Chondrocyte (in vitro differentiated cells): ENCODE data around the gene HNRNPAB. TPM values are rescaled to one million over a fixed set of nuclear protein-coding genes. Genes with fewer than 3 reads are reported as not detected.

Source experiments
- DNase-seq: peaks from one replicate; pipeline ENCODE4 v3.0.0; 2021; ENCODE audit warnings: mixed read lengths, low spot score
- H3K27ac Mint-ChIP-seq: one replicate; pipeline ENCODE4 v1.8.0; 2021; ENCODE audit warnings: mild to moderate bottlenecking, moderate library complexity, mixed read lengths; ENCODE audit not compliant: unreplicated experiment
- H3K27me3 Mint-ChIP-seq: 2 replicates; pipeline ENCODE4 v1.8.0; 2021; ENCODE audit warnings: low read depth, mixed read lengths
- H3K36me3 Mint-ChIP-seq: 2 replicates; pipeline ENCODE4 v1.8.0; 2021; ENCODE audit warnings: low read depth, mixed read lengths
- H3K4me1 Mint-ChIP-seq: 2 replicates; pipeline ENCODE4 v1.8.0; 2021; ENCODE audit warnings: low read depth, mild to moderate bottlenecking, mixed read lengths
- H3K4me3 Mint-ChIP-seq: one replicate; pipeline ENCODE4 v1.8.0; 2021; ENCODE audit warnings: mild to moderate bottlenecking, moderate library complexity, mixed read lengths; ENCODE audit not compliant: unreplicated experiment
- H3K9me3 Mint-ChIP-seq: 2 replicates; pipeline ENCODE4 v1.8.0; 2021; ENCODE audit warnings: low read depth, mixed read lengths
- CTCF ChIP-seq: fragments of 200-600 bp; sonication (generic); IDR thresholded peaks from 2 replicates; pipeline ENCODE4 v1.5.0; 2021; ENCODE audit warnings: antibody characterized with exemption, mild to moderate bottlenecking, moderate library complexity
- total RNA-seq: library from RNA; stranded (reverse); gene quantifications from 3 replicates; pipeline ENCODE4 v1.2.1, GENCODE V29; 2021

HNRNPAB gene
- total RNA-seq, 1 donor from 2014 or later = 156 TPM

GRCh38 chr5:178201221-178201926 lies 3.0 kb upstream of the HNRNPAB start:
- H3K4me3 Mint-ChIP-seq = no peak overlapping the region
- H3K27me3 Mint-ChIP-seq = no peaks in the 10 kb centered on the region
- H3K4me1 Mint-ChIP-seq = peaks cover 11% of the 10 kb centered on the region
- no peak overlapping the region for H3K27ac Mint-ChIP-seq
- no peak for TF ChIP-seq CTCF
- DNase-seq = no peak
- no peaks in the 10 kb centered on the region for H3K9me3 Mint-ChIP-seq
- H3K36me3 Mint-ChIP-seq = peaks cover 8% of the 10 kb centered on the region

GRCh38 chr5:178201927-178202235 lies 2.5 kb upstream of the HNRNPAB start:
- H3K27me3 Mint-ChIP-seq = no peaks in the 10 kb centered on the region
- peaks cover 9% of the 10 kb centered on the region for H3K36me3 Mint-ChIP-seq
- H3K27ac Mint-ChIP-seq = no peak overlapping the region
- H3K4me1 Mint-ChIP-seq = peaks cover 14% of the 10 kb centered on the region
- H3K9me3 Mint-ChIP-seq = no peaks in the 10 kb centered on the region
- H3K4me3 Mint-ChIP-seq = no peak overlapping the region
- DNase-seq = no peak
- no peak for TF ChIP-seq CTCF

GRCh38 chr5:178202541-178202940 lies 1.8 kb upstream of the HNRNPAB start:
- Mint-ChIP-seq H3K36me3 (peaks cover 13% of the 10 kb centered on the region), H3K4me1 (peaks cover 21% of the 10 kb centered on the region), H3K4me3 (peak overlapping the region; percentile 25), H3K9me3 (no peaks in the 10 kb centered on the region), H3K27ac (no peak overlapping the region), H3K27me3 (no peaks in the 10 kb centered on the region)
- no peak for TF ChIP-seq CTCF
- DNase-seq = no peak

DNA sequence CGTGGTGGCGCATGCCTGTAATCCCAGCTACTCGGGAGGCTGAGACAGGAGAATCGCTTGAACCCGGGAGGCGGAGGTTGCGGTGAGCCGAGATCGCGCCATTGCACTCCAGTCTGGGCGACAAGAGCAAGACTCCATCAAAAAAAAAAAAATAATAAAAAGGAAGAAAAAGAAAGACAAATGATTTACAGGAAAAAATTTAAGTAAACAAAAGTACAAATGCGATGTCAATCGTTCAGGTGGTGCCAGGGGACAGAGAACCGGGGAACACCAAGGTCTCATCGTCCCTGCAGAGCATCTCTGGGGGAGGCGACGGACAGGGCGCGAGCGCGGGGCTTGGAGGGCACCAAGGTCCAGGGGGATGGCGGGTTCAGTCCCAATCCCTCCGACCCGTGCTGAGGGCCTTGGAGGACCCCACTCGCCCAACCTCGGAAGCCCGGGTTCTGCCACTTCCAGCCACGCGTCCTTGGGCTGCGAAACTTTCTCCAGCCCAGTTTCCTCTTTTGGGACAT lies 607 bp upstream of the HNRNPAB start:
- H3K27me3 Mint-ChIP-seq = no peaks in the 10 kb centered on the region
- peaks cover 28% of the 10 kb centered on the region for H3K4me1 Mint-ChIP-seq

More for the DNA sequence above, 607 bp upstream of the HNRNPAB start:
- no peak for TF ChIP-seq CTCF
- peak overlapping the region; percentile 95 for H3K27ac Mint-ChIP-seq
- peak overlapping the region; percentile 88 for H3K4me3 Mint-ChIP-seq
- no peaks in the 10 kb centered on the region for H3K9me3 Mint-ChIP-seq
- H3K36me3 Mint-ChIP-seq = peaks cover 20% of the 10 kb centered on the region
- no peak for DNase-seq
